ENCODE results near the gene UGT1A9.

UGT1A9 gene

DNA sequence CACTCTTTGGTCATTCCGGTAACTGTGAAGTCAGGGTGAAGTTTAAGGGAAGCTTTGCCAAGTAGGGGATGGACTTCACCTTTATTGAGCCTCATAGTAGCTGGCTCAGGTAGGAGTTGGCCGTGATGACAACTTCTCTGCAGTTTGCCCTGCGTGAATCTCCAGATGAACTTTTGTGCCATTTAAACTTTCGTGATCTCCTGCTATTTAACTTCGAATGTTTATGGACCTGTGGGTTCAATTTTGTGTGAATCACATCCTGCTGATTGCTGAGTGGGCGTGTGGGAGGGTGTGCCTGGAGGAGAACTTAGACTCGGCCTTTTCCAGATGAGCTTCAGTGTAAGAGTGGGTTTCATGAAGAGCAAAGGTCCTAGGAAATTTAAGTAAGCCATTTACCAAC is 92.6 kb downstream of the UGT1A9 start:
- no peak for DNase-seq

DNA sequence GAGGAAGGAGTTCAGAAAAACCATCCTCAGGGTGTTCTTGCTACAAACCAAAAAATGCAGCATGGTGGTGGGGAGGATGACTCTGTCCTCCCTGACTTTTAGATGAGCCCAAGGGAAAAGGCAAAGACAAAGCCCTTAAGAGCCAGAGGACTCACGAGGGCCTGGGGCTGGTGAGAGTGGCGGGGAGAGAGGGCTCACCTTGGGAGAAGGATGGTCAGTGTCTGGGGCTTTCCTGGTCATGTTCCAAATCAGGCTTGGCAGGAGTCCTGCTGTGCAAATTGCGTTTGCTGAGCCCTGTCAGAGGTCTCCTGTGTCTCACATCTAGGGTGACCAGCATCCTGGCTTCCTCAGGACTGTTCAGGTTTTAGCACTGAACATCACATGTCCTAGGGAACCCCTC is 93.1 kb downstream of the UGT1A9 start:
- no peak for DNase-seq

DNA sequence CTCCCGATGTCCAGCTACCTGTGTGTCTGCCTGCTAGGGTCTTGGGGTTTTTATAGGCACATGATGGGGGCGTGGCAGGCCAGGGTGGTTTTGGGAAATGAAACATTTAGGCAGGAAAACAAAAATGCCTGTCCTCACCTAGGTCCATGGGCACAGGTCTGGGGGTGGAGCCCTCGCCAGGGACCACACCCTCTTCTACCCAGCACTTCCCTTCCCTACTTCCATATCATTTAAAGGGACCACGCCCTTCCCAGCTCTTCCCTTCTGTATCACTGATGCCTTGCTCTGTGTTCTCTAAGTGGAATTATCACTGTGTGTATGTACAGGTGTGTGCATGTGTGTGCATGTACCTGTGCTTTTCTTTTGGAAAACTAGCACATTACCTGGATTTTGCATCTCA is 94.7 kb downstream of the UGT1A9 start:
- DNase-seq = no peak

DNA sequence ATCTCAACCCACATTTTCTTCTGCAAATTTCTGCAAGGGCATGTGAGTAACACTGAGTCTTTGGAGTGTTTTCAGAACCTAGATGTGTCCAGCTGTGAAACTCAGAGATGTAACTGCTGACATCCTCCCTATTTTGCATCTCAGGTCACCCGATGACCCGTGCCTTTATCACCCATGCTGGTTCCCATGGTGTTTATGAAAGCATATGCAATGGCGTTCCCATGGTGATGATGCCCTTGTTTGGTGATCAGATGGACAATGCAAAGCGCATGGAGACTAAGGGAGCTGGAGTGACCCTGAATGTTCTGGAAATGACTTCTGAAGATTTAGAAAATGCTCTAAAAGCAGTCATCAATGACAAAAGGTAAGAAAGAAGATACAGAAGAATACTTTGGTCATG is 96.4 kb downstream of the UGT1A9 start:
- no peak for DNase-seq

DNA sequence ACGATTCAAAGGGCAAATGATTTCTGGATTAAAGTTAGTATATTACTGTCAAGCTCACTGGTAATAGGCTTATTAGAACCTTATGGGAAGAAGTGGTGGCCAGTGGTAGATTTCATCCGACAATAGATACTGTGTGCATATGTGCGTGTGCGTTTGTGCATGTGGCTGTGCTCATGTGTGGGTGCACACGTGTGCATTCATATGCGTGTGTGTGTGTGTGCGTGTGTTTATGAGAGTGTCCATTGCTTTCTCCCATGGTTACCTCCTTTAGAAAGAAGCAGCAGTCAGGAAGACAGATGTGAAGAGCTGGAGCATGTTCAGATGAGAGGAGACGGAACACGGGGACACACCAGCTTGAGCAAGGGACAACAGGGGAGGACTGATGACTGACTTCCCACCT is 97.6 kb downstream of the UGT1A9 start:
- no peak for DNase-seq

DNA sequence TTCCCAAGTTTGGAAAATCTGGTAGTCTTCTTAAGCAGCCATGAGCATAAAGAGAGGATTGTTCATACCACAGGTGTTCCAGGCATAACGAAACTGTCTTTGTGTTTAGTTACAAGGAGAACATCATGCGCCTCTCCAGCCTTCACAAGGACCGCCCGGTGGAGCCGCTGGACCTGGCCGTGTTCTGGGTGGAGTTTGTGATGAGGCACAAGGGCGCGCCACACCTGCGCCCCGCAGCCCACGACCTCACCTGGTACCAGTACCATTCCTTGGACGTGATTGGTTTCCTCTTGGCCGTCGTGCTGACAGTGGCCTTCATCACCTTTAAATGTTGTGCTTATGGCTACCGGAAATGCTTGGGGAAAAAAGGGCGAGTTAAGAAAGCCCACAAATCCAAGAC is 100.5 kb downstream of the UGT1A9 start:
- DNase-seq = no peak

DNA sequence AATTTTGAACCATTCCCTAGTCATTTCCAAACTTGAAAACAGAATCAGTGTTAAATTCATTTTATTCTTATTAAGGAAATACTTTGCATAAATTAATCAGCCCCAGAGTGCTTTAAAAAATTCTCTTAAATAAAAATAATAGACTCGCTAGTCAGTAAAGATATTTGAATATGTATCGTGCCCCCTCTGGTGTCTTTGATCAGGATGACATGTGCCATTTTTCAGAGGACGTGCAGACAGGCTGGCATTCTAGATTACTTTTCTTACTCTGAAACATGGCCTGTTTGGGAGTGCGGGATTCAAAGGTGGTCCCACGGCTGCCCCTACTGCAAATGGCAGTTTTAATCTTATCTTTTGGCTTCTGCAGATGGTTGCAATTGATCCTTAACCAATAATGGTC is 100.9 kb downstream of the UGT1A9 start:
- no peak for DNase-seq

DNA sequence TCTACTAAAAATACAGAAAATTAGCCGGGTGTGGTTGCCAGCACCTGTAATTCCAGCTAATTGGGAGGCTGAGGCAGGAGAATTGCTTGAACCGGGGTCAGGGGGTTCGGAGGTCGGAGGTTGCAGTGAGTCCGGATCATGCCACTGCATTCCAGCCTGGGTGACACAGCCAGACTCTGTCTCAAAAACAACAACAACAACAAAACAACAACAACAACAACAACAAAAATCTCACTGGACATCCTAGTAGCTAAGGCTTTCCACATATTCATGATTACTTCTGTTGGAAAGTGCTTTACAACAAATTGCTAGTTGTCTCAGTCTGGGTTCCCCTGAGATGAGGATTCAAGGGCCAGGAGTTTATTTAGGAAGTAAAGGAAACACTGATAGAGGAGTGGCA is 102.2 kb downstream of the UGT1A9 start:
- DNase-seq = no peak

DNA sequence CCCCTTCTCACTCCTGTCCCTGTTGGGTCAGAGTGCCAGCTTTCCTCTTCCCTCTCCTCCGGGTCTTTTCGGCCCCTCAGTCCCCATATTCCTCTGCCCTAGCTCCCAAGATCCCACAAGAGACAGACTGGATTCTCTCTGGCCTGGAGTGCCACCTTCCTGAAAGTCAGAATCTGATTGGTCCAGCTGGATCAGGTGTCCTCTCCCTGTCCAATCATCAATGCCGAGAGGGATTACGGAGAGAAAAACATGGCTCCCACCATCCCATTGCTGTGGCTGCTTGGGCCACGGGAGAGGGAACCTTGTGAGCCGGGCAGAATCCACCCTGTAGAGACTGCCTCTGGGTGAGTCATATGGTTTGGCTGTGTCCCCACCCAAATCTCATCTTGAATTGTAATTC is 103.7 kb downstream of the UGT1A9 start:
- no peak for DNase-seq

DNA sequence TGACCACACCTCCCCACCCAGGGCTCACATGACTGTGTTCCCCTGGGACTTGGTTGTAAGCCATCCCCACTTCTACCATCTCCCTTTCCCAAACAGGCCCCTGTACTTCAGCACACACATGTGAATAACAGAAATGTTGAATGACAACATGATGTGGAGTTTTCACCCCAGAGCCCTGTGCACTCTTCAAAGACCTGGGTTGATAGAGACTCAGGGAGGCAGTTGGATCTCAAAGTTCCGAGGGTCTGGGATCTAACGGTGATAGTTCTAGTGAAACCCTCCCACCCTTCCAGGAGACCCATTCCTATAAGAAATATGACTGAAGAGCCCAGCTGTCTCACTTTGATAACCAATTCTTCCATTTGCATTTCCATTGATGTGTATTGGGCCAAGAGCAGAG is 106.3 kb downstream of the UGT1A9 start, which contains the start of gene MROH2A:
MROH2A (plus strand) TSS at position 301 of the 400 bp plus-strand sequence. CDS start 1,029 bp downstream, outside the sequence.
- DNase-seq = no peak

DNA sequence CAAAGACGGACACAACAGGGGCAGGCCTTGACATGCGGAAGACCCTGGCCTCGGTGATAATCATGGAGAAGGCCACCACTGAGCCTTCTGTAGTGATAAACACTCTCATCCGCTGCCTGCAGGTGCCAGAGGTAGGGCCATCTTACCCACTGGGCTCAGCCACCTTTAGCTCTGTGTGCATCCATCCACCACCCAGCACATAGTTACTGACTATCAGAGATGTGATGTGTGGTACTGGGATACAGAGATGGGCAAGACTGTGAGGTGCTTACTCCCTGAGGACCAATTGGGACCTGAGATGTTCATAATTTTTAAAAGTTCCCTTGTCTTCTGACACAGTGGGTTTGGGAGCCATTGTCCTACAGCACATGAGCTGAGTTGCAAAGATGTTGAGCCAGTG is 108.0 kb downstream of the UGT1A9 start:
- DNase-seq = no peak

DNA sequence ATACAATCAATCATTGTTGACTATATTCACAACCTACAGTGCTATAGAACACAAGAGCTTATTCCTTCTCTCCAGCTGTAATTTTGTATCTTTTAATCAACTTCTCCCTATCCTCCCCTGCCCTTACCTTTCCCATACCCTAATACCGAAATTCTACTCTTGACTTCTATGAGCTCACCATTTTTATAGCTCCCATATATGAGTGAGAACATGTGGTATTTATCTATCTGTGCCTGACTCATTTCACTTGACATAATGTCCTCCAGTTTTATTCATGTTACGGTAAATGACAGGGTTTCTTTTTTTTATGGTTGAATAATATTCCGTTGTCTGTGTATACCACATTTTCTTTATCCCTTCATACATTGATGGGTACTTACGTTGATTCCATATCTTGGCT is 109.1 kb downstream of the UGT1A9 start:
- DNase-seq = no peak

DNA sequence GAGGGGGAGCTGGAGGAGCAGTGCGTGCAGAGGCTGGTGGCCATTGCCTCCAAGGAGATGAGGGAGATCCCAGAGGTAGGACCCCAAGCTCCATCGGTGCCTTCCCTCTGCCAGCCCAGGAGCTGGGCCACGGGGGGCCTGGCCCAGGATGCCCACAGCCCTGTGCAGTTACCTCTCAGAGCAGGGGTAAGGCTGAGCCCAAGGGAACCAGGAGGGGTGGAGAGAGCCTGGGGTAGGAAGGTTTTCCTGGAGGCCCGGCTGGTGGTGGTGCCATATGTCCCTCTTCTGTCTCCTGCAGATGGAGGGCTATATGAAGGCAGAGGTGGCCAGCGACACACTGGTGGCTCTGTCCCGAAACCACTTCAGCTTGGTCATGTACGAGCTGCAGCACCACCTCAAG is 117.9 kb downstream of the UGT1A9 start:
- DNase-seq = no peak

DNA sequence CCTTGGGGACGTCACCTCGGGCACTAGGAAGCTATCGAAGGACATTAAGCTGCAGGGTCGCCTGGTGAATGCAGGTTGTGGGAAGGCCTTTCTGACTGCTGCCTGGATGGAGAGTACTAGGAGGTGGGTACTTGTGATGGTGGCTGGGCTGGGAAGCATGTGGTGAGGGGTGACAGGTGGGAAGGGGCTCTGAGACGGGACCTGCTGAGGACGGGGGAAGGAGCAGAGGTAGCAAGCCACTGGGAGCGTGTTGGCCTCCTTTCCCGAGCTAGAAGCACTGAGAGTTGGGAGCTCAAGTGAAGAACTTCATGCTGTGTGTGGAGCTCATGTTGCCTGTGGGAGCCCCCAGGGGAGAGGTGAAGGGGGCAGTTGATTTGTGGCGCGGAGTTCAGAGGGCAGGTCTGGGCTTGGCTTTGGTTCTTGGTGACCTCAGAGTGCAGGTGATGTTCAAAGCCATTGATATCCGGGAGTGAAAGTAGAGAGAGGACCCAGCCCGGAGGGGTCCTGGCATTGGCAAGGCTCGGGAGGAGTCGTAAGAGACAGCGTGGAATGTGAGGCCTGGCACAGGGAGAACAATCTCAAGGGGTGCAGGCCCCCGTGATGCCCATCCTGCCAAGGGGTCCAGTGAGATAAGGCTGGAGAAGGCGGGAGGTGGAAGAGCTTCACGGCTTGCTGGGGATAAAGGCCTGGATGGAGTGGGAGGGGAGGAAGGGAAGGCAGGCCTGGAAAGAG is 119.6 kb downstream of the UGT1A9 start:
- DNase-seq = no peak

DNA sequence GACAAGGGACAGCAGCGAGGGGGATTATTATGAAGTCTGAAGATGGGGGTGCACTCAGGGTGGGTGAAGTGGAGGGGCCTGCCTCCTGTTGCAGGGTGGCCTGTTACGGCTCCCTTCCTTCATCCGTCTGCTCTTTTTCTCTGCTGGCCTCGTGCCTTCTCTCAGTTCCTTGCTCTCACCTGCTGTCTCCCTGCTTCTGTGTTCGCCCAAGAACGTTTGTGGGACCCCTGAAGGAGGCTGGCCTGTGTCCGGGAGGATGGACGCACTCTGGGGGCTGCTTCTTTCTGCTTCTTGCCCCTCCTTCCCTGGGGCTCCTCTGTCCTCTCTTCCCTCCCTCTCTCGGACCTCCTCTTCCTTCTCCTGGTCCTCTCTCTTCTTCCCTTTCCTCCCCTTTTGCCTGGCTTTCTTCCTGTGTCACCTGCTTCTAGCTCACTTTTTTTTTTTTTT is 120.2 kb downstream of the UGT1A9 start:
- no peak for DNase-seq

DNA sequence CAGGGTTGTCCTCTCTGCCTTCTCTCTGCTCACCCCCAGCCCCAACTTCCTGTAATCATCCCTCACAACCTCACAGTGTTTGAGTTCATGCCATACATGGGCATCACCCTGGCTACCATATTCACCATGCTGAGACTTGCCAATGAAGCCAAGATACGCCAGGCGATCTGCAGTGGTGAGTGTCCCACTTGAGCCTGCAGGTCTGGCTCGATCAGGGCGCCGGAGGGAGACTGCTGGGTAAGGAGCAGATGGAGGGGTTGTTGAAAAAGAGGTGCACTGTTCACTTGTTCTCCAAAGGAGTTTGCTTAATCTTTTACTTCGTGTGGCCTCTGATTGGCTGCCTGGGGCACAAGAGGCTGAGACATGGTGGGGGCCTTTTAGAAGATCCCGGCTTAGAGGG is 121.0 kb downstream of the UGT1A9 start:
- no peak for DNase-seq

DNA sequence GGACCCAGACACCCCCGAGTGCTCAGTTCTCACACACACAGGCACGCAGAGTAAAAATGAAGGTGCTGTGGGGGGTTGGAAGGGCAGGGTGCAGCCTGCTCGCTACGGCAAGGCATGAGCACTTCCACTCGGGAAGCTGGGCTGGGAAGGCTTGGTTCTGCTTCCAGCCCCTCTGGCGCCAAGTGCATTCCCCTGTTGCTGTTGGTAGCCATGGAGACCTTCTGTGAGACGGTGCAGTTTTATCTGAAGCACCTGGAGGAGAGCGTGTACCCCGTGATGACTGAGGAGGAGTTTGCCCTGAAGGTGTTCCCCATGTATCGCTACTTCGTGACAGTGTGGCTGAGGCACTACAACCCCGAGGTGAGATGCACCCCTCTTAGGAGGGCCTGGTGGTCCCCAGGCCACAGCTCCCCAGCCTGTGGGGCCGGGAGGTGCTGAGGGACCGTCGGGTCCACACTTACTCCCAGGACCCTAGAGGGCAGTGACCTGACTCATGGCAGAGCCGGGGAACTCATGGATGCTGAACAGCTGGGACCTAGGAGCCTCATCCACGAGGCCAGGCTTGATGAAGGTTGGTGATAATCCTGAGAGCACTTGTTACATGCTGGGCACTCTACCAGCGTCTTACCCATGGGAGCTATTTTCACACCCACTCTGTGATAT is 121.9 kb downstream of the UGT1A9 start:
- DNase-seq = no peak

DNA sequence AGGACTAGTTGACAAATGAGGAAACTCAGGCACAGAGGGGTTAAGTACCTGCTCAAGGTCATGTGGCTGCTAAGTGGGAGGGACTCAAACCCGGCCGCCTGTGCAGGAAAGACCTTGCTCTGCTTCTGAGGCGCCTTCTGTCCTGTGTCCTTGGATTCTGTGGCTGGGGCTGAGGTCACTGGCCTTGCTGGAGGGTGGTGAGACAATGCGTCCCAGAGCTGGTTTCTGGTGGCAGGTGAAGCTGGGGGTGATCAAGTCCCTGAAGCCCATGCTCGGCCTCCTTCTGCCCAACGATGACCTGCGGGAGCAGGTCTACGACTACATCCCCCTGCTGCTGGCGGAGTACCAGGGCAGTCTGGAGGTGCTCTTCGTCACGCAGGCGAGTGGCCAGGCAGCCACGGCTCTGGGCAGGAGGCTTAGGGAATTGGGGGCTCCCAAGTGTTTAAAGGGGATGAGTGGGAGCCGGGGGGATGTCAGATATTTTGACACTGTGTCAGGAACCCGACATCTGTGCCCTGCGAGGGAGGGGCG is 122.5 kb downstream of the UGT1A9 start:
- no peak for DNase-seq

DNA sequence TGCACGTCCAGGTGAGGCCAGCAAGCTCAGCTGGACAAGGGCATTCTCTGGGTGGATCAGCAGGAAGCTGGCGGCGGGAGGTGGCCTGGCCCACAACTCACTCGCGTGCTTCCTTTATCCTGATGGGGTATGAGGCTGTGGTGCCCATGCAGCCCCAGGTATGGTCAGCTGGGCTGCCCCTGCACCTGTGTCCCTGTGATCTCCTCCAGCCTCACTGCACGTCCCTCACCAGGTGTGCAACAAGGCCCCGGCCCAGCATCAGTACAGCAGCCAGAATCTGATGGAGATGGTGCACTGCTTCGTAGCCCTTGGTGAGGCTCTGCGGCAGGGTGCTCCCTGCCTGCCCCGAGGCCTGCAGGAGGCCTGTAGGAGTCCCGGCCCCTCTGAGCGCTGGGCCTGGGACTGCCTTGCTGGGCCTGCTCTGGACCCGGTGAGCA is 124.1 kb downstream of the UGT1A9 start:
- no peak for DNase-seq

DNA sequence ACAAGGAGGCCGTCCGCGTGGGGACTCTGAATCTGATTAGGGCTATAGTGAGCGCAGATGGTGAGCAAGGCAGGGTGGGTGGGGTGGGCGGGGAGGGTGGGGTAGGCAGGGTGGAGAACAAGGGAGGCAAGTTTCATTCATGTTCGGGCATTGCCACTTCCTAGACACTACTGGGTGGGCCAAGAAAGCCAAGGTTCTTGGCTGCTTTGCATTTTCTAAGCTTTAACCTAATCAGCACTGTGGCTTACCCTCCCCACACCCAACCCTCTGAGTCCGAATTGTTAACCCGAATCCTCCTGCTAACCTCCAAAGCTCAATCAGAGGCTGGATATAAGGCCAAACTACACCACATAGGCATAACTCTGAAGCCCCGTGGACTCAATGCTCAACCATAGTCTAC is 124.6 kb downstream of the UGT1A9 start:
- no peak for DNase-seq

DNA sequence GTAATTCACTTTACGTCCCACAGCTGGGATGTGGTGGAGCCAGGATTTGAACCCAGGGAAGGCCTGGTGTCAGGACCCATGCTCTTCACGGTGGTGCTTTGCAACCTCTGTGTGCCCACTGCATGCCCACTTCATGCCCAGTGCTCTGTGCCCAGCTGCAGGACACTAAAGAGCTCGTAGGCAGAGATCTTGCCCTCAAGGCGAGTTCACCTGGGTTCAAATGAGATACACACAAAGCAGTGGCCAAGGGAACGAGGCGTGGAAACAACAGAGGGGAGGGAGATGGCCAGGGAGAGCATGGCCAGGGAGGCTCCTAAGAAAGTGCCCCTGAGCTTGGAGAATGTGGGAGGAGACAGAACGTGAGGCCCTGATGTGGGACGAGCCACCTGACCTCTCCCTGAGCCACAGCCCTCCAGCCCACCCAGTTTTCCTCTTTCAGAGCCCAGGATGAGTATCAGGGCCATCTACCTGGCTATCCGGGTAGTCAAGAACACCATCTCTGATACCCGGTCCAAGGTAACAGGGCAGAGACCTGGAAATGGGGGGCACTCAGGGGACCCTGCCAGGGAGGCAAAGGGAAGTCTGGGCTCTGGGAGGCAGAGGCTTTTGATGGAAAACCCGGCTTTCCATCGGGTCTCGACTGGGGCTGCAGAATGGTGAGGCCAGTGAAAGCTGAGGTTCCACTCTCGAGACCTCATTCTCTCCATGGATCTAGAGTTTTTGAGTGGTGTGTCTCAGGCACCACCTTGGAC is 126.8 kb downstream of the UGT1A9 start:
- no peak for DNase-seq

DNA sequence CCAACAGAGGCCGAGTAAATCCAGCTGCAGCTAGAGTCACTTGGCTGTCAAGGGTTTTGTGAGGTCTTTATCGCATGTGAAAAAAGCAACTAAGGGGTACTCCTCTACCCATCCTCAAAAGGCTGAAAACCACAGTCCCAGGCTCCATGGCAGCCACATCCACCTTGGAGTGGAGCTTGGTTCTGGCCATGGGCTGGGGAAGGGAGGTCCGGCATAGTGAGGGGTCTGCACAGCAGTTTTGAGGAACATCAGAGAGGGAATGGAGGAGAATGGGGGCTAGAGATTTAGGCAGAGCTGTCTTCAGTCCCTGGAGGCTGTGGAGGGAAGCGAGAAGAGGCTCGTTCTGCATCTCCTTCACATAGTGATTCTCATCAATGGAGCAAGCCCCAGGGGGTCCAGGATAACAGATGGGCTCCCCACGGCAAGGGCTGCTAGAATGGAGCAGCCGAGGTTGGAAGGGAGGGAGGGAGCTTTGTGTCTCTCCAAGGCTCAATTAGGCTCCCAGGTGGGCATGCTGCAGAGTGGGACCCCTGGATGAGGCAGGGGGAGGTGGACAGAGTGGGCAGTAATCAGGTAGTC is 127.5 kb downstream of the UGT1A9 start:
- DNase-seq = no peak

DNA sequence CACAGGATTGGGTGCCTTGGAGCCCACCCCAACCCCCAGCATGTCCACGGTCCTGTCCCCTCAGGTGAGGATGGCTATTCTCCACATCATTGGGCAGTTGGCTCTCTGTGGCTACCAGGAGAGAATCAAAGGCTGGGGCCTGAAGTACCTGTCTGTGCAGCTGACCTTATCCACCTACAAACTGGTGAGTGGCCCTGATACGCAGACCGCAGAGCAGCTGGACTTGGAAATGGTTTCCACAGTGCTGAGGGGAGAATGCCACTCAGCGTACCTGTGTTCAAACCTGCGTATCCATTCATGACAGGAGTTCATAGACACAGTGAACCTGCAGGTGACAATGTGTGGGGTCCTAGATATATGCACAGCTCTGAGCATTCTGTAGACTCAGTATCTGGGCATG is 128.0 kb downstream of the UGT1A9 start:
- no peak for DNase-seq
